HK-2 (cell line): ENCODE results near the gene PIK3R1.
A peak's percentile ranks its signal among the peaks of the same experiment; 100 is the strongest.
"Not testable (repeated sequence)": the region's sequence is repeated elsewhere in the genome, so short reads cannot be mapped to it uniquely, and the experiment has no call there.

Experiments used
- DNase-seq: peaks from one replicate; pipeline ENCODE4 v3.0.0-alpha.2; 2018; ENCODE audit not compliant: unreplicated experiment

The PIK3R1 gene

DNA sequence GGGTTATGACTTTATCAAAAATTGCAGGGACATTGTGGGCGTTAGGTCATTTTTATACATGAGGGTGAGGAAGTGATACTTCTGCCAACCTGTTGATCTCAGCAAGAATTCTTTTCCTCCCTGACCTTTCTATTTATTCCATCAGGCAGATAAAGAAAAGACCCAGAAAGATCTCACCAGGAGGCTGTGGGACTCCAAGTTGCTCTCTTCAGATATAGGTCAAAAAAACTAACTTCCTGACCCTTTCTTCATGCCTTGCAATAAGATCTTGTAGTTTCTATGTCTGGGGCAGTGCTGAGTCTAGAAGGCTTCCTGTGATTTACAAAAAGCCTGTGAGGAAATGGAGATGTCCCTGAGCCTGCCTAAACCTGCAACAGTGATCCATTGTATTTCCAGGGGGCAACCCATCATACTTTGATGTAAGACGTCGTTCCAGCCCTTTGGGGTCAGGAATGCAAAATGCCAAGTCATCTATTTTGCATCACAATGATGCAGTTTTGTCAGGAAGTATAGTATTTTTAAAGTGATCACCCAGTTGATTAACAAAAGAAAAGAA, 22.0 kb upstream of the PIK3R1 start:
- no peak for DNase-seq

DNA sequence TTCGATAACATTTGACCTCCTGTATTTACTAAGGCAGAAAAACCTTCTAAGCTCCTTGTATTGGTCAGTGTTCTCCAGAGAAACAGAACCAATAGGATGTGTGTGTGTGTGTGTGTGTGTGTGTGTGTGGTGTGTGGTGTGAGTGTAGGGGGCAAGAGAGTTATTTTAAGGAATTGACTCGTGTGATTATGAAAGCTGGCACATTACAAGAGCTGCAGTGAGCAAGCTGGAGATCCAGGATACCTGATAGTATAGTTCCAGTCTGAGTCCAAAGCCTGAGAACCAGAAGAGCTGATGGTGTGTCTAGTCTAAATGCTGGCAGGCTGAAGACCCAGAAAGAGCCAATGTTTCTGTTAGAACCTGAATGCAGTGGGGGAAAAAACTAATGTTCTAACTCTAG, 21.2 kb upstream of the PIK3R1 start:
- DNase-seq = no peak

DNA sequence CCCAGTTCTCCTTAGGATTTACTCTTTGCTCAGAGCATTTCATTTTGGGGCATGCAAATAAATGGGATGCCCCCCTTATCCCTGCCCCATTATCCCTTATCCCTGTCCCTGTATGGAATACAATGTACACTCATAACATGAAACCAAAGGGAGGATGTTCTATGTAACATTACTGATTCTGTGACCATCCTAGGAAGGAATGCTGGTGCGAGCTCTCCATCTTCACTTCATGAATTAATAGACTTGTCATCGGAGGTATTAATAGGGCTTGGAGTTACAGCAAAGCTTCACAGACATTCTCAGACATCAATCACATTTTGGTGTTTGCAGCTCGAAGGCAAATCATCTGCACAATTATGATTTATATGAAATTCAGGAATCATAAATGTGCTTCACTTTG, 20.4 kb upstream of the PIK3R1 start:
- no peak for DNase-seq

DNA sequence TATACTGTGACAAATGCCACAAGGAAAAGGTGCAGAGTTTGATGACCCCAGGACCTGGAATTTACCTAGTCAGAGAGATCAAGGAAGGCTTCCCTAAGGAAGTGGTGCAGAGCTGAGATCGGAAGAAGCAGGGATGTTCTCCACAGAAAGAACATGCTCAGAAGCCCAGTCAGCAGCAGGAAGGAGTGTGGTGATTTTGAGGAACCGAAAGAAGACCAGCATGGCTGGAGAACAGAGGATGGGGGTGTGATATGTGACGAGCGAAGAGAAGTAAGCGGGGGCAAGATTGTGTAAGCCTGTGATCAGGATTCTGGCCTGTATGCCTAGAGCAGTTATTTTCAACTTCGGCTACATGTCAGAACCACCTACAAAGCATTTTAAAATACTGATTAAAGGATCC, 18.7 kb upstream of the PIK3R1 start:
- no peak for DNase-seq

DNA sequence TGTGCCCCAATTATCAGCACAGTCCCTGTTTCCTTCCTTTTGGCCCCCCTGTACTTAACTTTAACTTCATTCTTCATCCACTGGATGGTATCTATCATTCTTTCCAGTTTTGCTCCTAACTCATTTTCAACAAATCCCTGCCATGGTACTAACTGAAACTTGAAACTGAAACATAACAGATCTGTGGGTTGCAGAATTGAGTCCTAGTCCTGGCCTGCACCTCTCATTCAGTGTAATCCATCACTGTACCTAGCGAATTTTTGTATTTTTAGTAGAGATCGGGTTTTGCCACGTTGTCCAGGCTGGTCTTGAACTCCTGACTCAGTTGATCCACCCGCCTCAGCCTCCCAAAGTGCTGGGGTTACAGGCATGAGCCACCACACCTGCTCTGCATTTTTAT, 15.3 kb upstream of the PIK3R1 start:
- no peak for DNase-seq

DNA sequence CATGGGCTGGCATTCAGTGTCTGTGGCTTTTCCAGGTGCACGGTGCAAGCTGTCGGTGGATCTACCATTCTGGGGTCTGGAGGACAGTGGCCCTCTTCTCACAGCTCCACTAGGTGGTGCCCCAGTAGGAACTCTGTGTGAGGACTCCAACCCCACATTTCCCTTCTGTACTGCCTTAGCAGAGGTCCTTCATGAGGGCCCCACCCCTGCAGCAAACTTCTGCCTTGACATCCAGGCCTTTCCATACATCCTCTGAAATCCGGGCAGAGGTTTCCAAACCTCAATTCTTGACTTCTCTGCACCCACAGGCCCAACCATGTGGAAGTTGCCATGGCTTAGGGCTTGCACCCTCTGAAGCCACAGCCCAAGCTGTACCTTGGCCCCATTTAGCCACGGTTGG, 4.9 kb upstream of the PIK3R1 start:
- DNase-seq = not testable (repeated sequence)

DNA sequence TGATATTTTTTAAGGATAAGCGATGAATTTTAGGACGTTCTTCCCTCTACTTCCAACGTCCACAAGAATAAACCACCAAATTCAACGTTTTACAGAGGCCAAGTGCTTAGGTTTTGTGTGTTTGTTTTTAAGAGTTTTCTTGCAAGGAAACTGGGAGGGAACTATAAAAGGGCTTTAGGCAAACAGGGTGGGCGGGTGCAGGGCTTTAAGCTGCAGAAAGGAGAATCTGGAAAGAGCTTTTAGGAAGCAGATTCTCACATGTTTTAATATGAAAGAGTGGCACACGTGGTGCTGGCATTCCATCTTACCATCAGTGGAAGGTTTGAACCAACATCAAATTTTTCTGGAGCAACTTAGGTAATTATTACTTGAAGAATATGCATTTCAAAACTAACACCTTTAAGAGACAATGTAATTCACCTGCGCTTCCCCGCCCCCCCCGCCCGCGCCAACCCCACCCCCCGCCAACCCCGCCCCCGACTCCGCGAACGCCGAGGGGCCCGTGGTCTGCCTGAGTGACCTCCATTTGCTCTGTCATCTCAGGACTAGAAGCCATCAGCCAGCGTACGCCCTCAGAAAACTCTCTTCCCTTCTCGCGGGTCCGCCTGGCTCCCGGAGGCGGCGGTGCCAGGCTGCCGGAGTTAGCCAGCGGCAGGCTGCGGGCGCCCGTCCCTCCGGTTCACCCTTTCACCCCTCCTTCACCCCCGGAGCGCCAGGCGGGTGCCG, 911 bp upstream of the PIK3R1 start:
- no peak for DNase-seq

DNA sequence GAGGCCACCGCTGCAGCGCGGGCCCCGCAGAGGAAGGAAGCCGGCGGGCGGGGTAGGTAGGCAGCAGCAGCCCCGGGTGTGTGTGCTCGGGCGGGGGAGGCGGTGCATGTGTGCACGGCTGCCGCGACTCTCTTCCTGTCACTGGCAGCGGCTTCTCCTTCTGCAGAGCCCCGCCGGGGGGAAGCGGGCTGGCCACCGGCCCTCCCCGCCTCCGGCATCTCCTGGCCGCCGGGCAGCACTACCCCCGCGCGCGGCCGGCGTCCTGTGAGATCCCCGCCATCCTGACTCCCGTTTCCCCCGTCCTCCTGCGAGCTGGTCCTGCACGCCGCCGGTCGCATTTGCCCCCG, 315 bp downstream of the PIK3R1 start:
- no peak for DNase-seq

DNA sequence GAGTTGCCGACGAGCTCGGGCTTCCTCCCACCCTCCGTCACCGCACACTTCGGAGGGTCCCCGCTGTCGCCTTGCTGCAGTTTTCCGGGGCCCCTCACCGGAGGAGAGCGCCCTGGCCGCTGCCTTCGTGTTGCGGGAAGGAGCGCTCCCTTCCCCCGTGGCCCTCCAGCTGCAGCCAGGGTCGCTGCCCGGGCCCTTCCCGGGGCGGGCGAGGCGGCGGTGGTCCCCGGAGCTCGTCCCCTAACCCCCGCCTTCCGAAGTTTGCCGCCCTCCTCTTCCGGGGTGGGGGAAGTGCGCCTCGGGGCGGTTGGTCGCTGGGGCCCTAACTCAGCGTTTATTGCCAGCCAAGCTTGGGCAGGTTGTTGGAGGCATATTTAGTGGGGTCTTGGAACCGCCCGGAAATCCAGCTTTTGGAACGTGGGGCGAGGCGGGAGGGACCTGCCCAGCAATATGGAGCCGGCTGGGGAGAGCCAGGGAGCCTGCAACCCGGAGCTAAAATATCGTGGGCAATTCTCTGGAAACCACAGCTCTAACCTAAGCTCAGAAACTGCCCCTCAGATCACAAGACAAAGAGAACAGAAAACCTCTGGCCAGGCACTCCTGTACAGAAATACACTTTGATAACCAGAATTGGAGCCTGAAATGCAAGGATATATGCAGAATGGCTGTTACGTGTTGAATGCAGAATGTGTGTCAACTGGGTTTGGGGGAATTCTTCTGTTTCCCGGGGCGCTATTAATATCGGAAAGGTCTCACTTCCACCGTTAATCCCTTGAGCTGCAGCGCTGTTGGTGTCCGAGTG, 890 bp downstream of the PIK3R1 start:
- peak; percentile 33 for DNase-seq

DNA sequence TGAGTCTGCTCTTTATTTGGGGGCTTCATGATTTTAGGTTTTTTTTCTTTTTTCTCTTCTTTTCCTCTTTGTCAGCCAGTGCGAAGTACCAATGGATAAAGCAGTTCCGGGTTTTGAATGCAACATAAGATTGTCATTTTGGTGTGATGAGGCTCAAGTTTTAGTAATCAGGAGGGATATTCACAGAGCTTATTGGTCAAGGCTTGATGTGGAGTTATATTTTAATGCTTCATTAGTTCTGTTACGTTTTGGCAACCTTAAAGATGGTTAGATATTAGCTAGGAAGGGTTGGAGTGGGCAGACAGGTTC, 1.4 kb downstream of the PIK3R1 start:
- no peak for DNase-seq

DNA sequence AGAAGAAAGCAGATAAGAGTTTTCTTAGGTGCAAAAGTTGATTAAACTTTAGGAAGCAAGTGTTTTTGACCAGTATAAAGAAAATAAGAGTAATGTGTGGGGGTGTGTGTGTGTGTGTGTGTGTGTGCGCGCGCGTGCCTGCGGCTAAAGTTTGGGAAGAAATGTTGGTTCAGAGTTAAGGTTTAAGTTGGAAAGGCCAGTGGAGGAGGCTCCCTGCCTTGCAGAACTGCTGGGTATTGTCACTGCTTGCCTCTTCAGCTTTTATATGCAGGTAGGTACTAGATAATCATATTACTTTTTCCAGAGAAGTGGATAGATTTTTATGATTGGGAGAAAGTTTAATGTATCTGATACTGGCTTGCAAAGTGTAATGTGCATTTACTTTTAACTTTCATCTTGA, 2.0 kb downstream of the PIK3R1 start:
- no peak for DNase-seq

DNA sequence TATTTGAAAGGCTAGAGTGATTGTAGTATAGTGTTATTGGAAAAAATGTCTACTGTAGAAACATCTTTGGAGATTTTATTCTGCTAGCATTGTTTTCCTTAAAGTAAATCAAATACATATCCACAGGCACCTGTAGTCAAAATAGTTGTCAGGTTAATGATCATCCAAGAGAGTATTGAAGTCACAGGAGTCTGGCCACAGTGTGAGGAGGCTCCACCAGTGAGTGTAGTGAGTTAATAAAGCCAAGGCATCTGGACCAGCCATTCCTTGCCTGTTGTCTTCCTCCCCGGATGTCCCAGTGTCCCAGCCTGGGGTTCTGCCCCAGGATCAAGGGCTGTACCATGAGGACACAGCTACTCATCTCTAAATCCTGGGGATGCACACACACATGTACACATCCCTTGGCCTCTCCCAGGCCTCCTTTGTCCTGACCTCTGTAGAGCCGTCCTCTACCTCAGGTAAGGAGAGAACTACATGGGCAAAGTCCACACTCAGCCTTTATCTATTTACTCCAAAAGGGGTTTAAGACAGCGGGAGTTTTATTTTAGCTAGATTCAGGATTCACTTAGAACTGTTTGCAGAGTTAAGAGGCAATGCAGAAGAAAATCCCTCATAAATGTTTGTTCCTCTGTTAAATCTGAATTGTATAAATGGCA, 3.7 kb downstream of the PIK3R1 start:
- no peak for DNase-seq

DNA sequence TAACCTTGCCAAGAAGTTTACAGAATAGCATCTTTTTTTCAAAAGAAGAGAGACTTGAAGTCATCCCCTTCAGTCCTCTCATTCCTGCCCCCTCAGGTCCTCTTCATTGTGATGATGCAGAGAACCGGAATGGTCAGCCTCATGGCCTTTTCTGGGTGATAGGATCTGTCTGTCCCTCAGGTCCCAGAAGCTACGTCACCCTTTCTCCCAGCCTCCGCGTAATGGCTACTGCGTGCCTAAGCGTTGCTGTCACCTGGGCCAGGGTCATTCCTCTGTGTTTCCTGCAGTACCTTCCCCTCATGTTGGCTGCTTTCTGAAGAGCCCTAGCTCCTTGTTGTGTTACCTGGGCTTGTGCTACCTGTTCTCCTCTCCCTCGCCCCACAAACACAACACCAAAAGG, 4.7 kb downstream of the PIK3R1 start:
- no peak for DNase-seq

DNA sequence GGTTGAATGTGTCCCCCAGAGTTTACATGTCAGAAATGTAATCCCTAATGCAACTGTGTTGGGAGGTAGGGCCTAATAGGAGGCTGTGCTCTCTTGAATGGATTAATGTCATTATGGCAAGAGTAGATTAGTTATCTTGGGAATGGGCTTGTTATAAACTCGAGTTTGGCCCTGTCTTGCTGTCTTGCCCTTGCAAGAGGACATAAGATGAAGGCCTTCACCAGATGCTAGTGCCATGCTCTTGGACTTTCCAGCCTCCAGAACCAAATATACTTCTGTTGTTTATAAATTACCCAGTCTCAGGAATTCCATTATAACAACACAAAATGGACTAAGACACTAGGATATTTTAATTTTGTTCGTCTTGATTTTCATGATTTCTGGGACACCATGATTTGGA, 5.4 kb downstream of the PIK3R1 start:
- DNase-seq = no peak

DNA sequence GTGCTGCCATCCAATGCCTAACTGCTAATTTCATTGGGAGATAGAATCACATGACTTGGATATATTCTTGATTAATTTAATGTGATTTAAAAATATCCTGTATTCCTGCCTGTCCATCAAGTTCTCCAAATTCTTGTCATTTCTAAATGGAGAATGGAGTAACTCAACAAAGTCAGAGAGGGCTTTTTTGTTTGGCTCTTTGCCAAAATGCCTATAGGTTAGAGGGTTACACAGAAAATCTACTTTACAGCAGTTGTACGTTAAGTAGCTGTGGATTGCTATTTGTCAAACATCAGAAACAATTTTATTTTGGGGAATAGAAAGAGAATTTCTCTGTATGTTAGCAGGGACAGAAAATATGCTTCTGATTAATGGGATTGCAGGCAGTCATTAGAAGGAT, 5.9 kb downstream of the PIK3R1 start:
- no peak for DNase-seq

DNA sequence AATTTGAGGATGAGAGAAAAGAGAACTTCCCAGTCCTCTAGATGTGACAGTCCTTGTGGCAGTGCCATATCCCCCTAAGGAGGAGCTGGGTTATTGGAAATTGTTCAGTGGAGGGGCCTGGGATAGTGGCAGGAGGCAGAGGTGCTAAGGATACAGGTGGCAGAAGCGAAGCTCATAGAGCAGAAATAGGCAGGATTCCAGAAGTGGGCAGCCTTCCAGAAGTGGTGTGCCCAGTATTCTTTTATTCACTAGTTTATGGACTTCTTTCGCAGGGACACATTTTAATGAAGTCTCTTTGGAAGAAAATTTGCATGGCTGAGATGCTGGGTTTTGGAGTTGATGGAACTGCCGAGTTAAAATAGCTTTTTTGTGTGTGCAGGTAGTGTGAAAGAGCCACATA, 6.8 kb downstream of the PIK3R1 start:
- DNase-seq = no peak

DNA sequence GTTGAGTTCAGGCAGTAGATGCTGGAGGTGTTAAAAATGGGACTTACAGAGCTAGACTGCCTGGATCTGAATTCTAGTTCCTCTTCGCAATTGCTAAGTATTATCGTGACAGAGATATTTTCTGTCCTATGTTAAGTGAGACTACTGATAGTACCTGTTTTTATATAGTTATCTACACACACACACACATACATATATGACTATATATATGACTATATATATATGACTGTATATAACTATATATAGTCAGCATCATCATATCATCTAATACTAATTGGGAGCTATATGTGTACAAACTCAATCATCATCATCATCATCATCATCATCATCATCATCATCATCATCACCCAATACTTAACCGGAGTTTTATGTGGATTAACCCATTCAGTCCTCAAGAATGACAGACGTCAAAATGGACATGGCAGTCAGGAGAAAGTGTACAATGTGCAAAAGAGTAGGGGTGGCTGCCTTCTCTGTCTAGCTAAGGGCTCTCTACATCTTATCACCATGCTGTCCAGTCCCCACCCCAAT, 7.3 kb downstream of the PIK3R1 start:
- no peak for DNase-seq

DNA sequence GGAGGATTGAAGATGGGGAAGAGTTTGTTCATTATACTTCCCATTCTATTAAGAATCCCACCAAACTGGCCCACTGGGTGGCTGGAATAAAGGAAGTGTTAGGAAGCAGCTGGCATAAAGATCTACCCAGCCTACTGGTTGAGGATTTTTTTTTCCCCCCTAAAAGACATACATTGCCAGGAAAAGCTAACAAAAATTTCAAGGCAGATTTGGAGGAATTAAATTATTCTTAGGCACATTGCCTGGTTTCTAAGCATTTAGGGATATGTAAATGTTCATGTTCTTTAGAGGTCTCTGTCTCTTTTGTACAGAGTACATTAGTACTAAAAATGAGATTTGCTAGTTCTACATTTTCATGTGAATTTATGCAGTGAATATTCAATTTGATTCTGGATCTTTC, 8.3 kb downstream of the PIK3R1 start:
- DNase-seq = no peak

DNA sequence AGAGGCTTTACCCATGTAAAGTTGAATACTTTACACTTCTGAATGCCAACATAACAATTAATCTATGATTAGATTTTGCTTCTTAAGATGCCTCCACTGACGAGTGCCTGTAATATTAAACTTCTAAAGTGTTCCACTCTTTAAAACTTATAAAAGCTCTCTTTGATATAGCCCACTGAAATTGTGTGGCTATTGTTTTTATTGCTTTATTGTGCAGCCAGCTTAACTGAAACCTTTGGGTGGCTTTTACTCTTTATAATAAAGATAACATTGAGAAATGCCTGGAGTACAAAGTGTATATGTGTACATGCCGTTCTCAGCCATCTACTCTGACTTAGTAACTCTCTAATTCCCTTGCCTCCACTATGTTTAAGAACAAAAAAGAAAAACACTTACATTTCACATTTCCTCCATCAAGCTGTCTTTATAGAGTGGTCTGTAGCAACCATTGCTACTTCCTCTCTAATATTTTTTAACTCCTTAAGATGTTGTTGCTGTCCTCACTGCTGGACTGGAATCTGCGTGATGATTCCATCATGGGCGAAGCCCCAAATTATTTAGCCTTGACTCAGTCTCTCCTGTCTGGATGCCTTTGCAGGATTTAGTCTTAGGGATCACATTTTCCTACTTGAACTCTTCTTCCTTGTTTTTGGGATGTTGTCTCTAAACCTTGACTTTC, 9.1 kb downstream of the PIK3R1 start:
- DNase-seq = no peak

DNA sequence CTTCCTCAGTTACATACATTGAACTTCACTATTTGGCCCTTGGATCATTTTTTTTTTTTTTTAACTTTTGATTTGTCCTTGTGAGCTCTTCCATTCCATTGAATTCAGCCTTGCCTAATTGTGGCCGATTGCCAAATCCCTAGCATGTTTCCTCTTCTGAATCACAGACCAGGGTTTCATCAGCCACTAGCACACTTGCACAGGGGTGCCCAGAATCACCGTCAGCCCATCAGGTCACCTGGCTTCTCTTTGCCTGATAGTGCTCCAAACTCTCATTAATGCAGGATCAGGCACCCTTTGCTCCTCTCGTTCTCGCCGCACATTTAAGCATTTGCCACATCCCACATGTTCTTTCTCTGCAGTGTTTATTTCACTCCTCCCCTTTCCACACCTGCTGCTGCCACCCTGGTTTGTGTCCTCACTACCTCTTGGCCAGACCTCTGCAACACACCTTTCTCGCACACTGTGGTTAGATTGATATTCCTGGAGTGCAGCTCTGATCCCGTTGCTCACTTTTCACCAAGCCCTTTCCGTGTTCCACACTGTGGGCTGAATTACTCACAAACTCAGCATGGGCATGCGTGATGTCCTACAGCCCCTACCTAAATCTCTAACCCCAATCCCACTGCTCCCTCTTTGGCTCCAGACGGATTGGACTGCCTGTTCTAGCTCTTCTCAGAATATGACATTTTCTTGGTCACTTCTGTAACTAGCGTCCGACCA, 9.8 kb downstream of the PIK3R1 start:
- DNase-seq = no peak

DNA sequence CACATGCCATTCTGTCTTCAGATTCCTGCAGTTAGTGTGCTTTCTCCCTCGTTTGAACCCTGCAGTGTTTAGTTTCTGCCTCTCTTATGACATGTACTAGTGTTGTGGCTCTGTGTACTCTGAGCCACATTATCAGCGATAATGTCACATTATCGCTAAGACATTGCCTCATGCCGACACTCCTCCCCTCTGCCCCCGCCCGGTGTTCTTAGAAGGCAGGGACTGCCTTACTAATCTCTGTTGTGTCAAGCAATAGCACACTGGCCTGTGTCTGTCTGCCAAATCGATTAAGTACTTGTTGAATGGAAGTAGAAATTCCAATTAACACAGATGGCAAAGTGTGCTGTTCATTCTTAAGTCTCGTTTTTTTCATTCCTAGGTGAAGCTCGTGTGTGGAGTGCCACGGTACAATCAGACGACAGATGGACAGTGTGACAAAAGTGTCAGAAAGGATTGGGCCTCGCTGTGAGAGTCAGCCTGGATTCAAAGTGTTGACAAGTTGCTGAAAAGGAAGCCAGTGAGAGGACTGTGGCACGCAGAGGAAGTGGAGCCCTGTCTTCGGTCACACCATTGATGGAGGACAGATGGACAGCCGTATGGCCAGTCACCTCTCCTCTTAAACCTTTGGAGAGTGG, 10.5 kb downstream of the PIK3R1 start:
- DNase-seq = no peak
